ENCODE measurements around the gene CMA1. TPM values are rescaled to one million over a fixed set of nuclear protein-coding genes. Genes with fewer than 3 reads are reported as not detected.

Gene CMA1
- total RNA-seq, 1 donor from 2014 or later: 2.2 TPM

GRCh38 chr14:24465805-24466204 is 42.3 kb downstream of the CMA1 start:
- DNase-seq (ENCODE audit: low spot score): no peak

- DNase-seq (ENCODE audit: low spot score): no peak
Measured at GRCh38 chr14:24465368-24465767, 42.7 kb downstream of the CMA1 start.

GRCh38 chr14:24463884-24464785 is 43.9 kb downstream of the CMA1 start:
- DNase-seq (ENCODE audit: low spot score): no peak

GRCh38 chr14:24463017-24463883 is 44.8 kb downstream of the CMA1 start:
- DNase-seq (ENCODE audit: low spot score): no peak

- DNase-seq (ENCODE audit: low spot score): no peak
Measured at GRCh38 chr14:24461336-24461735, 46.7 kb downstream of the CMA1 start.

- DNase-seq (ENCODE audit: low spot score): no peak
Measured at GRCh38 chr14:24459331-24459730, 48.7 kb downstream of the CMA1 start.

- DNase-seq (ENCODE audit: low spot score): no peak
Measured at GRCh38 chr14:24458736-24459135, 49.3 kb downstream of the CMA1 start.

- DNase-seq (ENCODE audit: low spot score): no peak
Measured at GRCh38 chr14:24456980-24457379, 51.1 kb downstream of the CMA1 start.

Other genes starting within 250 kb of the CMA1 start
- 7.7 TPM for gene TGM1, start 245.1 kb downstream of the CMA1 start, total RNA-seq
- 36.1 TPM for gene RABGGTA, start 236.7 kb downstream of the CMA1 start, total RNA-seq
- 28.7 TPM for gene DHRS1, start 208.5 kb downstream of the CMA1 start, total RNA-seq
- 36.5 TPM for gene NOP9, start 208.4 kb downstream of the CMA1 start, total RNA-seq
- 11.1 TPM for gene CIDEB, start 200.3 kb downstream of the CMA1 start, total RNA-seq
- gene LTB4R2, start 198.1 kb downstream of the CMA1 start, total RNA-seq: 8.2 TPM
- gene LTB4R, start 196.8 kb downstream of the CMA1 start, total RNA-seq: 9.6 TPM
- gene ADCY4, start 173.2 kb downstream of the CMA1 start, total RNA-seq: 61.7 TPM
- gene RIPK3, start 168.3 kb downstream of the CMA1 start, total RNA-seq: 22.4 TPM
- gene NFATC4, start 140.1 kb downstream of the CMA1 start, total RNA-seq: 67.2 TPM
- 32.7 TPM for gene NYNRIN, start 109.3 kb downstream of the CMA1 start, total RNA-seq
- gene CBLN3, start 78.6 kb downstream of the CMA1 start, total RNA-seq: 2.2 TPM
- gene KHNYN, start 78.3 kb downstream of the CMA1 start, total RNA-seq: 72.9 TPM
- gene SDR39U1, start 65.5 kb downstream of the CMA1 start, total RNA-seq: 73.5 TPM
- 1.9 TPM for gene CTSG, start 68.0 kb upstream of the CMA1 start, total RNA-seq
- gene GZMH, start 101.4 kb upstream of the CMA1 start, total RNA-seq: 1.3 TPM
- 0.94 TPM for gene GZMB, start 125.9 kb upstream of the CMA1 start, total RNA-seq